ENCODE data around the gene AKR1C4.

AKR1C4 gene

GRCh38 chr10:5196702-5197113 lies at the start of gene AKR1C4:
AKR1C4 (plus strand) TSS chr10:5196837; CDS start chr10:5196868, 31 bp downstream.
- H3K4me3 ChIP-seq (ENCODE audit: low read depth, low read length), result no peak within 1 kb of the TSS
- TF ChIP-seq CTCF (IDR thresholded peaks at IDR 0.05; ENCODE audit: low read depth, low read length), result no peak

GRCh38 chr10:5146920-5147254 lies 49.8 kb upstream of the AKR1C4 start:
- H3K4me3 ChIP-seq (ENCODE audit: low read depth, low read length), result no peak overlapping the region
- no peak for TF ChIP-seq CTCF (IDR thresholded peaks at IDR 0.05; ENCODE audit: low read depth, low read length)

- no peak overlapping the region for H3K4me3 ChIP-seq (ENCODE audit: low read depth, low read length)
- TF ChIP-seq CTCF (IDR thresholded peaks at IDR 0.05; ENCODE audit: low read depth, low read length), result no peak
Measured at GRCh38 chr10:5147255-5147980, 49.2 kb upstream of the AKR1C4 start.

GRCh38 chr10:5147981-5148677 lies 48.5 kb upstream of the AKR1C4 start:
- no peak for TF ChIP-seq CTCF (IDR thresholded peaks at IDR 0.05; ENCODE audit: low read depth, low read length)
- H3K4me3 ChIP-seq (ENCODE audit: low read depth, low read length), result no peak overlapping the region

- no peak for TF ChIP-seq CTCF (IDR thresholded peaks at IDR 0.05; ENCODE audit: low read depth, low read length)
- no peak overlapping the region for H3K4me3 ChIP-seq (ENCODE audit: low read depth, low read length)
Measured at GRCh38 chr10:5148678-5149032, 48.0 kb upstream of the AKR1C4 start.

- no peak for TF ChIP-seq CTCF (IDR thresholded peaks at IDR 0.05; ENCODE audit: low read depth, low read length)
- H3K4me3 ChIP-seq (ENCODE audit: low read depth, low read length), result no peak overlapping the region
Measured at GRCh38 chr10:5151076-5151475, 45.6 kb upstream of the AKR1C4 start.

GRCh38 chr10:5155951-5156350 lies 40.7 kb upstream of the AKR1C4 start:
- no peak for TF ChIP-seq CTCF (IDR thresholded peaks at IDR 0.05; ENCODE audit: low read depth, low read length)
- H3K4me3 ChIP-seq (ENCODE audit: low read depth, low read length), result no peak overlapping the region
